Uterus (tissue), 2 donors: ENCODE results near the gene PRKAR1B.

Experiments used
- POLR2A ChIP-seq, 2 donors: fragments of 450-650 bp; IDR thresholded peaks; one replicate each; pipeline ENCODE4 v1.6.1; 2016; ENCODE audit warnings: antibody characterized with exemption in 2 of 2, mild to moderate bottlenecking in 1 of 2, moderate library complexity in 1 of 2
- TF ChIP-seq, protein P1 (sequence below), 4 experiments: fragments of 200-600 bp in 2 of 4; fragments of 450-650 bp in 2 of 4; sonication (generic) in 2 of 4; IDR thresholded peaks; one replicate each; pipeline ENCODE4 v1.5.1; 2016 to 2019; ENCODE audit warnings: antibody characterized with exemption in 4 of 4, mild to moderate bottlenecking in 2 of 4, moderate library complexity in 1 of 4

DNA sequence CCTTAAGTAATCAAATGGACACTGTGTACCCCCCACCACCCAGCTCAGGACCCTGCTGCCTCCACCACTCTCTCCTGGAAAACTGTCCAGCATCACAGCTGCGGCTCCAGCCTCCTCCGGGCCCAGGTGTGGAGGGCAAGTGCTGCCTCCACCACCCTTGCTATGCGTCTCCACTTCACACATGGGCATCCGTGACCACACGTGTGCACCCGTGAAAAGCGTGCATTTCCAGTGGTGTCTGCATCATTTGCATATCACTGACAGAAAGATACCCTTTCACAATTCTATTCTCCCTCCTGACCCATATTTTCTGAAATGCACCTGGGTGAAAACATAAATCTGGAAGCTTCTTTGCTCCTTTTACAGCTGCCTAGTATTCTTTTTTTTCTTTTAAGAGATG is 117.7 kb downstream of the PRKAR1B start:
- TF ChIP-seq, protein P1, sequence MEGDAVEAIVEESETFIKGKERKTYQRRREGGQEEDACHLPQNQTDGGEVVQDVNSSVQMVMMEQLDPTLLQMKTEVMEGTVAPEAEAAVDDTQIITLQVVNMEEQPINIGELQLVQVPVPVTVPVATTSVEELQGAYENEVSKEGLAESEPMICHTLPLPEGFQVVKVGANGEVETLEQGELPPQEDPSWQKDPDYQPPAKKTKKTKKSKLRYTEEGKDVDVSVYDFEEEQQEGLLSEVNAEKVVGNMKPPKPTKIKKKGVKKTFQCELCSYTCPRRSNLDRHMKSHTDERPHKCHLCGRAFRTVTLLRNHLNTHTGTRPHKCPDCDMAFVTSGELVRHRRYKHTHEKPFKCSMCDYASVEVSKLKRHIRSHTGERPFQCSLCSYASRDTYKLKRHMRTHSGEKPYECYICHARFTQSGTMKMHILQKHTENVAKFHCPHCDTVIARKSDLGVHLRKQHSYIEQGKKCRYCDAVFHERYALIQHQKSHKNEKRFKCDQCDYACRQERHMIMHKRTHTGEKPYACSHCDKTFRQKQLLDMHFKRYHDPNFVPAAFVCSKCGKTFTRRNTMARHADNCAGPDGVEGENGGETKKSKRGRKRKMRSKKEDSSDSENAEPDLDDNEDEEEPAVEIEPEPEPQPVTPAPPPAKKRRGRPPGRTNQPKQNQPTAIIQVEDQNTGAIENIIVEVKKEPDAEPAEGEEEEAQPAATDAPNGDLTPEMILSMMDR (IDR thresholded peaks at IDR 0.05), result no peak
- TF ChIP-seq POLR2A (IDR thresholded peaks at IDR 0.05), result no peak
